BJ (cell line): ENCODE results near the gene ZNF575. TPM values are rescaled to one million over a fixed set of nuclear protein-coding genes. Genes with fewer than 3 reads are reported as not detected.

ENCODE experiments used
- CTCF ChIA-PET: fragments of 350-600 bp; formaldehyde crosslinking; extraction: SDS; loops from one replicate; lab custom pipeline; 2021; ENCODE audit warnings: antibody characterized with exemption, inconsistent platforms; lab: Yijun Ruan, JAX
- POLR2A ChIA-PET: fragments of 300-600 bp; sonication (Branson Sonifier 250); formaldehyde crosslinking; extraction: SDS; loops from one replicate; lab custom pipeline; 2021; ENCODE audit warnings: antibody characterized with exemption; lab: Charles Lee
- DNase-seq: peaks from one replicate; pipeline ENCODE4 v3.0.0-alpha.2; 2011; ENCODE audit warnings: low read depth
- H3K27me3 ChIP-seq: 2 replicates; pipeline ENCODE4 v1.6.0; 2011; ENCODE audit warnings: low read length; ENCODE audit not compliant: control insufficient read depth, insufficient read depth
- H3K36me3 ChIP-seq: 2 replicates; pipeline ENCODE4 v1.5.1; 2011; ENCODE audit warnings: low read length; ENCODE audit not compliant: control insufficient read depth, insufficient read depth
- H3K4me3 ChIP-seq: 2 replicates; pipeline ENCODE4 v1.5.1; 2011; ENCODE audit warnings: low read depth, mild to moderate bottlenecking, control low read depth, low read length
- CTCF ChIP-seq: IDR thresholded peaks from 2 replicates; pipeline ENCODE4 v1.5.1; 2011; ENCODE audit warnings: low read depth, mild to moderate bottlenecking, control low read depth, inconsistent platforms, low read length, moderate library complexity; ENCODE audit not compliant: insufficient read depth
- polyA plus RNA-seq: library from polyadenylated mRNA; depleted of rRNA; stranded (reverse); fragments of >200 nt; gene quantifications from 2 replicates; pipeline ENCODE4 v1.2.3, GENCODE V29; 2011

ZNF575 gene
- polyA plus RNA-seq, 1 experiment, result 0.09 TPM

GRCh38 chr19:43562226-43562697 is 29.3 kb downstream of the ZNF575 start:
- Histone ChIP-seq H3K27me3 (no peaks in the 10 kb centered on the region), H3K36me3 (peaks cover 2% of the 10 kb centered on the region), H3K4me3 (no peak overlapping the region)
- TF ChIP-seq CTCF, result no peak
- no peak for DNase-seq
- CTCF ChIA-PET, result interaction anchor here (1.3 kb wide), 1 partner anchor 7 kb away, joined by 3 read pairs; no protein-coding TSS in a partner anchor
- POLR2A ChIA-PET, result no interaction called here

GRCh38 chr19:43562698-43563241 is 29.8 kb downstream of the ZNF575 start:
- Histone ChIP-seq H3K4me3 (no peak overlapping the region), H3K27me3 (no peaks in the 10 kb centered on the region), H3K36me3 (peaks cover 2% of the 10 kb centered on the region)
- TF ChIP-seq CTCF, result no peak
- ChIA-PET CTCF (interaction anchor here (1.3 kb wide), 1 partner anchor 8 kb away, joined by 3 read pairs; no protein-coding TSS in a partner anchor), POLR2A (no interaction called here)
- peak; percentile 26 for DNase-seq

- no peak for DNase-seq
- no peak for TF ChIP-seq CTCF
- CTCF ChIA-PET, result interaction anchor here (1.3 to 2.6 kb wide), 2 partner anchors 9 kb away, joined by 3 to 13 read pairs; no protein-coding TSS in a partner anchor
- H3K36me3 ChIP-seq, result peaks cover 2% of the 10 kb centered on the region
- no peaks in the 10 kb centered on the region for H3K27me3 ChIP-seq
- H3K4me3 ChIP-seq, result no peak overlapping the region
- POLR2A ChIA-PET, result no interaction called here
These were observed 30.9 kb downstream of the ZNF575 start for GRCh38 chr19:43563816-43564457.

- Histone ChIP-seq H3K4me3 (no peak overlapping the region), H3K36me3 (peaks cover 2% of the 10 kb centered on the region), H3K27me3 (no peaks in the 10 kb centered on the region)
- TF ChIP-seq CTCF, result no peak
- POLR2A ChIA-PET, result no interaction called here
- CTCF ChIA-PET, result interaction anchor here (0.6 to 2.6 kb wide), 4 partner anchors 10 to 733 kb away, joined by 3 to 13 read pairs (median 3); partner anchors contain the start of gene XRCC1
- no peak for DNase-seq
These were observed 31.8 kb downstream of the ZNF575 start for GRCh38 chr19:43564800-43565199.

GRCh38 chr19:43569657-43570056 is 36.7 kb downstream of the ZNF575 start:
- ChIA-PET CTCF (interaction anchor here (6.6 kb wide), 1 partner anchor 15 kb away, joined by 32 read pairs; no protein-coding TSS in a partner anchor), POLR2A (no interaction called here)
- DNase-seq, result no peak
- no peak for TF ChIP-seq CTCF
- Histone ChIP-seq H3K4me3 (no peak overlapping the region), H3K27me3 (no peaks in the 10 kb centered on the region), H3K36me3 (no peaks in the 10 kb centered on the region)
